ELR (cell line): Measurements from ENCODE around the gene REEP2.
"Not testable (repeated sequence)": the region's sequence is repeated elsewhere in the genome, so short reads cannot be mapped to it uniquely, and the experiment has no call there.

ENCODE experiments used
- DNase-seq: peaks from one replicate; pipeline ENCODE4 v3.0.0-alpha.2; 2015; ENCODE audit warnings: low read depth

REEP2 gene

GRCh38 chr5:138438724-138439476 lies at the start of gene REEP2:
Gene REEP2, plus strand, starts transcription at chr5:138439057. Its CDS starts 152 bp downstream, at chr5:138439209.
- DNase-seq = peak; percentile 69

GRCh38 chr5:138389332-138389731 lies 49.5 kb upstream of the REEP2 start:
- no peak for DNase-seq

- not testable (repeated sequence) for DNase-seq
Measured at GRCh38 chr5:138389911-138390310, 48.9 kb upstream of the REEP2 start.

- DNase-seq = no peak
Measured at GRCh38 chr5:138391859-138392386, 46.9 kb upstream of the REEP2 start.

GRCh38 chr5:138402640-138403039 lies 36.2 kb upstream of the REEP2 start:
- DNase-seq = no peak

GRCh38 chr5:138408023-138408422 lies 30.8 kb upstream of the REEP2 start:
- DNase-seq = no peak

- peak; percentile 48 for DNase-seq
Measured at GRCh38 chr5:138410996-138411640, 27.7 kb upstream of the REEP2 start.

- DNase-seq = no peak
Measured at GRCh38 chr5:138418444-138418843, 20.4 kb upstream of the REEP2 start.

GRCh38 chr5:138425079-138425478 lies 13.8 kb upstream of the REEP2 start:
- DNase-seq = no peak

- no peak for DNase-seq
Measured at GRCh38 chr5:138435943-138436342, 2.9 kb upstream of the REEP2 start.

GRCh38 chr5:138438003-138438723 lies 694 bp upstream of the REEP2 start:
- no peak for DNase-seq

- DNase-seq = peak; percentile 22
Measured at GRCh38 chr5:138439477-138440158, 761 bp downstream of the REEP2 start.

GRCh38 chr5:138440159-138441073 lies 1.6 kb downstream of the REEP2 start:
- DNase-seq = no peak

- DNase-seq = no peak
Measured at GRCh38 chr5:138441221-138441620, 2.4 kb downstream of the REEP2 start.

- no peak for DNase-seq
Measured at GRCh38 chr5:138444078-138444773, 5.4 kb downstream of the REEP2 start.

GRCh38 chr5:138444774-138445546 lies 6.1 kb downstream of the REEP2 start:
- no peak for DNase-seq

- no peak for DNase-seq
Measured at GRCh38 chr5:138445547-138446271, 6.9 kb downstream of the REEP2 start.

- DNase-seq = no peak
Measured at GRCh38 chr5:138448070-138448469, 9.2 kb downstream of the REEP2 start.
